HepG2 (cell line): ENCODE data around the gene TOR4A.

Experiments used
- FLYWCH1 ChIP-seq: sonication (generic); formaldehyde crosslinking; IDR thresholded peaks from 2 replicates; pipeline ENCODE4 v1.8.1; 2023; ENCODE audit warnings: mild to moderate bottlenecking, missing genetic modification reagents
- GABPB1 ChIP-seq: IDR thresholded peaks from 2 replicates; pipeline ENCODE4 v1.6.1; 2016; ENCODE audit warnings: mild to moderate bottlenecking, missing genetic modification reagents, moderate library complexity, missing compliant biosample characterization
- GTF2F1 ChIP-seq: fragments of 150-350 bp; IDR thresholded peaks from 2 replicates; pipeline ENCODE4 v1.6.1; 2014; ENCODE audit warnings: low read length
- MAF1 ChIP-seq: sonication (generic); formaldehyde crosslinking; IDR thresholded peaks from 2 replicates; pipeline ENCODE4 v1.5.0; 2020; ENCODE audit warnings: missing genetic modification reagents, borderline replicate concordance
- PTBP1 ChIP-seq: fragments of 200-400 bp; formaldehyde crosslinking; IDR thresholded peaks from 2 replicates; pipeline ENCODE4 v1.6.1; 2018; ENCODE audit warnings: low read length, low read depth; ENCODE audit not compliant: poor library complexity, severe bottlenecking
- SUZ12 ChIP-seq: fragments of 150-350 bp; IDR thresholded peaks from 2 replicates; pipeline ENCODE4 v1.6.1; 2014; ENCODE audit warnings: low read depth, low read length
- XRCC5 ChIP-seq: fragments of 200-400 bp; formaldehyde crosslinking; optimal IDR thresholded peaks from 2 replicates; pipeline ENCODE3; 2017; ENCODE audit warnings: mild to moderate bottlenecking, low read length
- ZNF234 ChIP-seq: sonication (generic); formaldehyde crosslinking; conservative IDR thresholded peaks from 2 replicates; pipeline ENCODE4 v1.5.1; 2020; ENCODE audit warnings: mild to moderate bottlenecking, missing genetic modification reagents
- ZNF446 ChIP-seq: sonication (generic); formaldehyde crosslinking; IDR thresholded peaks from 2 replicates; pipeline ENCODE4 v1.5.0; 2020; ENCODE audit warnings: mild to moderate bottlenecking, missing genetic modification reagents
- TF ChIP-seq, protein P1 (sequence below): sonication (generic); formaldehyde crosslinking; IDR thresholded peaks from 2 replicates; pipeline ENCODE4 v1.5.0; 2020; ENCODE audit warnings: mild to moderate bottlenecking, missing genetic modification reagents, moderate library complexity

DNA sequence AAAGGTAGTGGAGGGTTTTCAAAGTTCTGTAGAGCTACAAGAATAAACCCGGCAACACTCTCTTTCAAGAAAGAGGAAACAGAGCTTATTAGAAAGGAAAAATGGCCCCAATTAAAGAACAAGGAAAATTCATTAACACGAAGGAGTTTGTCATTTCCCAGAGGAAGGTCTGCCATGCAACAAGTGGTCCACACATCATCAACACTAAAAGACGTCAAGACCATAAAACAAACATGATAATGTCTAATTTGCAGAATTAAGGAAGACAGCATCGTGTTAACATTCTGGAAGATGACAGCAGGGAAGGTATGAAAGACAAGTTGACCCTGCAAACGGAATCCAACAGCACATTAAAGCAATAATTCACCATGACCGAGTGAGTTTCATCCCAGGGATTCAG is 53.2 kb downstream of the TOR4A start:
- TF ChIP-seq SUZ12 (no peak), GABPB1 (CRISPR knock-in tag) (no peak), FLYWCH1 (CRISPR knock-in tag) (no peak), PTBP1 (no peak), ZNF234 (CRISPR knock-in tag) (no peak), ZNF446 (CRISPR knock-in tag) (no peak), GTF2F1 (no peak), MAF1 (no peak), XRCC5 (no peak)
- TF ChIP-seq, protein P1, sequence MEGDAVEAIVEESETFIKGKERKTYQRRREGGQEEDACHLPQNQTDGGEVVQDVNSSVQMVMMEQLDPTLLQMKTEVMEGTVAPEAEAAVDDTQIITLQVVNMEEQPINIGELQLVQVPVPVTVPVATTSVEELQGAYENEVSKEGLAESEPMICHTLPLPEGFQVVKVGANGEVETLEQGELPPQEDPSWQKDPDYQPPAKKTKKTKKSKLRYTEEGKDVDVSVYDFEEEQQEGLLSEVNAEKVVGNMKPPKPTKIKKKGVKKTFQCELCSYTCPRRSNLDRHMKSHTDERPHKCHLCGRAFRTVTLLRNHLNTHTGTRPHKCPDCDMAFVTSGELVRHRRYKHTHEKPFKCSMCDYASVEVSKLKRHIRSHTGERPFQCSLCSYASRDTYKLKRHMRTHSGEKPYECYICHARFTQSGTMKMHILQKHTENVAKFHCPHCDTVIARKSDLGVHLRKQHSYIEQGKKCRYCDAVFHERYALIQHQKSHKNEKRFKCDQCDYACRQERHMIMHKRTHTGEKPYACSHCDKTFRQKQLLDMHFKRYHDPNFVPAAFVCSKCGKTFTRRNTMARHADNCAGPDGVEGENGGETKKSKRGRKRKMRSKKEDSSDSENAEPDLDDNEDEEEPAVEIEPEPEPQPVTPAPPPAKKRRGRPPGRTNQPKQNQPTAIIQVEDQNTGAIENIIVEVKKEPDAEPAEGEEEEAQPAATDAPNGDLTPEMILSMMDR (CRISPR knock-in tag): no peak
